BE2C (cell line): ENCODE results near the gene TAF6.

Experiments
- DNase-seq: peaks from one replicate; pipeline ENCODE4 v3.0.0-alpha.2; 2020
- H3K27me3 ChIP-seq: fragments of 250-450 bp; sonication (Bioruptor Pico); 2 replicates; pipeline ENCODE4 v1.5.1; 2020; ENCODE audit warnings: mild to moderate bottlenecking
- H3K36me3 ChIP-seq: fragments of 250-450 bp; sonication (Bioruptor Pico); 2 replicates; pipeline ENCODE4 v1.5.1; 2020; ENCODE audit warnings: mild to moderate bottlenecking
- H3K4me1 ChIP-seq: fragments of 250-450 bp; sonication (Bioruptor Pico); 2 replicates; pipeline ENCODE4 v1.5.1; 2020
- H3K4me3 ChIP-seq: 2 replicates; pipeline ENCODE4 v1.5.1; 2011; ENCODE audit warnings: low read depth, low read length
- H3K9me3 ChIP-seq: fragments of 250-450 bp; sonication (Bioruptor Pico); 2 replicates; pipeline ENCODE4 v1.5.1; 2020
- TF ChIP-seq, protein P1 (sequence below): IDR thresholded peaks from 2 replicates; pipeline ENCODE4 v1.5.1; 2012; ENCODE audit warnings: mild to moderate bottlenecking, low read depth, low read length

TAF6 gene

DNA sequence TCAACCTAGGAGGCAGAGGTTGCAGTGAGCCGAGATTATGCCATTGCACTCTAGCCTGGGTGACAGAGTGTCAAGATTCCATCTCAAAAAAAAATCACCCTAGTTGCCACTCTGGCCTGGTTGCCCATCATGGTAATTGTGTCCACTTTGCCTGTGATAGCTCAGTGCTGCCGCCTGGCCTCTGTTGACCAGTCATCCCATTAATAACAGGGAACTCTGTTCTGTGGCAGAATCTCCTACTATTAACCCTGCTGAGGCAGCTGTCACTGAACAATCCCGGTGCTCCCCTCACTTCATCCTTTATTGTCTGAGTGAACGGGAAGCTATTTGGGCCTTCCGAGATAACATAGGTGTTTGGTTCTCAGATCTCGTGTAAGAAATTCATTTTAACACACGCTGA is 52.2 kb downstream of the TAF6 start:
- no peaks in the 10 kb centered on the region for H3K27me3 ChIP-seq
- H3K9me3 ChIP-seq, result peaks cover 11% of the 10 kb centered on the region
- no peak for DNase-seq
- TF ChIP-seq, protein P1, sequence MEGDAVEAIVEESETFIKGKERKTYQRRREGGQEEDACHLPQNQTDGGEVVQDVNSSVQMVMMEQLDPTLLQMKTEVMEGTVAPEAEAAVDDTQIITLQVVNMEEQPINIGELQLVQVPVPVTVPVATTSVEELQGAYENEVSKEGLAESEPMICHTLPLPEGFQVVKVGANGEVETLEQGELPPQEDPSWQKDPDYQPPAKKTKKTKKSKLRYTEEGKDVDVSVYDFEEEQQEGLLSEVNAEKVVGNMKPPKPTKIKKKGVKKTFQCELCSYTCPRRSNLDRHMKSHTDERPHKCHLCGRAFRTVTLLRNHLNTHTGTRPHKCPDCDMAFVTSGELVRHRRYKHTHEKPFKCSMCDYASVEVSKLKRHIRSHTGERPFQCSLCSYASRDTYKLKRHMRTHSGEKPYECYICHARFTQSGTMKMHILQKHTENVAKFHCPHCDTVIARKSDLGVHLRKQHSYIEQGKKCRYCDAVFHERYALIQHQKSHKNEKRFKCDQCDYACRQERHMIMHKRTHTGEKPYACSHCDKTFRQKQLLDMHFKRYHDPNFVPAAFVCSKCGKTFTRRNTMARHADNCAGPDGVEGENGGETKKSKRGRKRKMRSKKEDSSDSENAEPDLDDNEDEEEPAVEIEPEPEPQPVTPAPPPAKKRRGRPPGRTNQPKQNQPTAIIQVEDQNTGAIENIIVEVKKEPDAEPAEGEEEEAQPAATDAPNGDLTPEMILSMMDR, result no peak
- peaks cover 5% of the 10 kb centered on the region for H3K4me1 ChIP-seq
- no peak overlapping the region for H3K4me3 ChIP-seq
- peaks cover 53% of the 10 kb centered on the region for H3K36me3 ChIP-seq

DNA sequence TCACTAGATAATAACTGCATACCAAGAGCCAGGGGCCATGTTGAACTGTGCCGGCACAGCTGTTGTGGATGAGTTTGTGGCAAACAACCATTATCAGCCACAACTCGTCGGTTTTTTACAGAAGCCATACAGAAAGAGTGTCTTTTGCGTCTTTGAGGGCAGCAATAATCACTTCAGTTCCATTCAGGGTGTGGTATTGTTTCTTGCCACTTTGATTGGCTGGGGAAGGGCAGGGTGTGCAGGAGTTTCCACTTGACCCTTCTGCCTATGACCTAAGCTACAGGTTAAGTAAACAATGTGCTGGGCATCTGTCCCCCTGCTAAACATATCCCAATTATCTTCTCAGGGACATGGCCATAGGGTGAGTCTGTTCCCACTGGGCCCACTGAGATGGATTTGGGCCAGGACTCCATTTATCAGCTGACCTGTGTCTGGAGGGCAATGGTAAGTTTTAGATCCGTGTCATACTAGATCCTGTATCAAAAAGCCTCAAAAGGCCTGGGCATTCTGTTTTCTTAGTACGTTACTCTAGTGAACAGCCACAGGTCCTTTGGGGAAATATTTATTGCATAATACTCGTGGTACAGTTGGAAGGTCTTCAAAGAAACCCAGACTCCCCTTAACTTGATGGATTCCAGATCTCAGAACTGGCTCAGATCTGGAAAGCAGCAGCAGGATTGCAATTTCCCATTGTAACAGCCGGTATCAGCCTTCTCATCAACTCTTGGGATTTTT is 53.5 kb downstream of the TAF6 start:
- Histone ChIP-seq H3K4me1 (peaks cover 5% of the 10 kb centered on the region), H3K9me3 (no peaks in the 10 kb centered on the region; the same call in 1 of the 2 replicates), H3K4me3 (no peak overlapping the region), H3K27me3 (no peaks in the 10 kb centered on the region), H3K36me3 (peaks cover 48% of the 10 kb centered on the region)
- DNase-seq, result peak; percentile 41
- TF ChIP-seq, protein P1, result no peak

DNA sequence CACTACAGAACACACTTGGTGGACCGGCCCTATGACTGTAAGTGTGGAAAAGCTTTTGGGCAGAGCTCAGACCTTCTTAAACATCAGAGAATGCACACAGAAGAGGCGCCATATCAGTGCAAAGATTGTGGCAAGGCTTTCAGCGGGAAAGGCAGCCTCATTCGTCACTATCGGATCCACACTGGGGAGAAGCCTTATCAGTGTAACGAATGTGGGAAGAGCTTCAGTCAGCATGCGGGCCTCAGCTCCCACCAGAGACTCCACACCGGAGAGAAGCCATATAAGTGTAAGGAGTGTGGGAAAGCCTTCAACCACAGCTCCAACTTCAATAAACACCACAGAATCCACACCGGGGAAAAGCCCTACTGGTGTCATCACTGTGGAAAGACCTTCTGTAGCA is 55.0 kb downstream of the TAF6 start:
- H3K4me3 ChIP-seq, result no peak overlapping the region
- H3K9me3 ChIP-seq, result no peaks in the 10 kb centered on the region
- peaks cover 41% of the 10 kb centered on the region for H3K36me3 ChIP-seq
- H3K4me1 ChIP-seq, result peaks cover 5% of the 10 kb centered on the region
- TF ChIP-seq, protein P1, result no peak
- no peak for DNase-seq
- no peaks in the 10 kb centered on the region for H3K27me3 ChIP-seq

DNA sequence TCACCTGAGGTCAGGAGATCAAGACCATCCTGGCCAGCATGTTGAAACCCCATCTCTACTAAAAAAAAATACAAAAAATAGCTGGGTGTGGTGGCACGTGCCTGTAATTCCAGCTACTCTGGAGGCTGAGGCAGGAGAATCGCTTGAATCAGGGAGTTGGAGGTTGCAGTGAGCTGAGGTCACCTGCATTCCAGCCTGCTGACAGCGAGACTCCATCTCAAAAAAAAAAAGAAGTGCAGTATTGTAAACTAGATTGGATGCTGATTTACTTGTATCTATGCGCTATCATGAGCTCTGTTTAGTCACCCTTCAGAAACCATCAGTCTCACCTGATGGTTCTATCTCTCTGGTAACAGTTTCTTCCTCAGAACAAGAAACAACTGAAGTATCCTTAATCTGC is 55.8 kb downstream of the TAF6 start:
- Histone ChIP-seq H3K27me3 (no peaks in the 10 kb centered on the region), H3K36me3 (peaks cover 41% of the 10 kb centered on the region), H3K4me1 (peaks cover 5% of the 10 kb centered on the region), H3K4me3 (no peak overlapping the region), H3K9me3 (no peaks in the 10 kb centered on the region)
- TF ChIP-seq, protein P1, result no peak
- DNase-seq, result no peak

DNA sequence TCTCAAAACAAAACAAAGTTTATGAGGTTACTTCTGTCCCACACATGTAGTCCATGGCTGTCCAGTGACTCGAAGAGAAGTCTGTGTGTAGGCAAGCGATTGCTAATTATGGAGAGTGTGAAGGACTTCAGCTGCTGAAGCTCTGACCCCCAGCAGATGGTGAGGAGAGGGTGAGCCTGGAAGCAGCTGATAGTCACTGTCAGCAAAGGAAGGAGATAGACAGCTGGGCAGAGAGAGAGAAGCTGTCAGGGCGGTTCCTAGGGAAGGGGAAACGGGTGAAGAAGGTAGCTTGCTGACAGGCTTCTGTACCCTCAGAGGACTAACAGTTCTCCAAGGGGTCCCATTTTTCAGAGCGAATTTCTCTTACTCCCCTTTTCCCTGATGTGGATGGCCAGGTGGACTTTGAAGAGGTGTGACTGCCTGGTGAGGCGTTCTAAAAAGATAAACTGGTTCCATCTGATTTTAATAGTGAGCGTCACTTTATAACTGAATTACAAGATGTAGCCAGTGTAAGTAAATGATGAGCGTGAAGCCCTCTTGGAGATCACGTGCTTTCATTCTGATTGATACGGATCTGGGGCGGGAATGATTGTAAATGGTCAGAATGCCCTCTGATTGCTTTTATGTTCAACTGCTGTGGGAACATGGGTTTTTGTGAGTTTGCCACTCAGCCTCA is 57.5 kb downstream of the TAF6 start:
- H3K4me1 ChIP-seq, result peaks cover 5% of the 10 kb centered on the region
- TF ChIP-seq, protein P1, result no peak
- no peaks in the 10 kb centered on the region for H3K27me3 ChIP-seq
- no peaks in the 10 kb centered on the region for H3K9me3 ChIP-seq
- no peak overlapping the region for H3K4me3 ChIP-seq
- H3K36me3 ChIP-seq, result peaks cover 51% of the 10 kb centered on the region
- DNase-seq, result no peak

DNA sequence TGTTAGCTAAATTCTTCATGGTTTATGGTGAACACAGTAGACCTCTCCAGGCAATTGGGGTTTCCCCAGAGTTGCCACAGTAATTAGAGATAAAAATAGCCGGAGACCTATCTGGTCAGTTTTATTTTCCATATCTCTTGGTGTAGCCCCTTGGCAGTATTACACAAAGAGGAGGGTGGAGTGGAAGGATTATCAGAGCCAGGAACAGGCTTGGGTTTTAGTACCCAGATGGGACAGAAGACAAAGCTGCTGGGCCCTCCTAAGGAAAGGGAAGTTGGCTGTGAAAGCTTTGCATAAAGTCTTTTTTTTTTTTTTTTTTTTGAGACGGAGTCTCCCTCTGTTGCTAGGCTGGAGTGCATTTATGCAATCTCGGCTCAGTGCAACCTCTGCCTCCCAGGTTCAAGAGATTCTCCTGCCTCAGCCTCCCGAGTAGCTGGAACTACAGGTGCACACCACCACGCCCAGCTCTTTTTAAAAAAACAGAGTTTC is 59.9 kb downstream of the TAF6 start:
- Histone ChIP-seq H3K4me3 (no peak overlapping the region), H3K4me1 (no peaks in the 10 kb centered on the region), H3K27me3 (no peaks in the 10 kb centered on the region), H3K36me3 (peaks cover 54% of the 10 kb centered on the region), H3K9me3 (no peaks in the 10 kb centered on the region)
- TF ChIP-seq, protein P1, result no peak
- DNase-seq, result no peak
